ENCODE data around the gene PRPF18. TPM values are rescaled to one million over a fixed set of nuclear protein-coding genes. Genes with fewer than 3 reads are reported as not detected.

Gene PRPF18
- total and polyA plus RNA-seq, 2 experiments from 2014 or later: 19.3 to 24.7 TPM

DNA sequence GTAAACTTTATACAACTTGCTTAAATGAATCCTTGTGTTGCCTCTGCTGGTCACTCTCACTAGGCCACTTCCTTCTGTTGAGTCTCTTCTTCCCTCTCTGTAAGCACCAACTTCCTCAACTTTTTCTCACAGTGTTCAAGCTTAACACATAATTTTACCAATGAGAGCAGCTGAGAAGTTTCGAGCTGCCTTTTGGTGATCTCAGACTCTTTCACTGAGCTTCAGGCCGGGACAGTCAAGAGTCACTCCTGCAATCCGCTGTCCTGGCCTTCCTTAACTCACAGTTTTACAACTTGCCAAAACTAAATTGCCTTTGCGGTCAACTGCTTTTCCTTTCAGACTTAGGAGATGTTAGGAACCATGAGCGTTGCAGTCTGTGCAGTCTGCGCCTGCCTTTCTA, 47.4 kb downstream of the PRPF18 start:
- Histone ChIP-seq H3K4me2 (no peak overlapping the region), H3K9me2 (replicated peaks; ENCODE audit: insufficient read depth) (no peaks in the 10 kb centered on the region), H3K4me3 (no peak overlapping the region), H3K79me2 (no peaks in the 10 kb centered on the region), H3K27me3 (no peaks in the 10 kb centered on the region), H2AFZ (no peak overlapping the region), H3K36me3 (replicated peaks; ENCODE audit: insufficient read depth, low read depth) (no peaks in the 10 kb centered on the region), H3K9me3 (ENCODE audit: low read depth) (no peaks in the 10 kb centered on the region), H3K4me1 (ENCODE audit: insufficient read depth) (no peaks in the 10 kb centered on the region), H4K20me1 (ENCODE audit: insufficient read depth, poor library complexity, severe bottlenecking) (no peaks in the 10 kb centered on the region), H3K27ac (no peak overlapping the region)
- DNase-seq (ENCODE audit: low spot score): no peak
- 95% methylated on average over 6 of the region's 6 CpGs for WGBS (ENCODE audit: low lambda C conversion rate, missing lambda C conversion rate)
- no peak for TF ChIP-seq CTCF (IDR thresholded peaks at IDR 0.05; ENCODE audit: poor library complexity)
- TF ChIP-seq EZH2 (IDR thresholded peaks at IDR 0.05; ENCODE audit: borderline replicate concordance): no peak
- TF ChIP-seq EZH2phosphoT487 (IDR thresholded peaks at IDR 0.05; ENCODE audit: low read depth, severe bottlenecking, unreplicated experiment): no peak

DNA sequence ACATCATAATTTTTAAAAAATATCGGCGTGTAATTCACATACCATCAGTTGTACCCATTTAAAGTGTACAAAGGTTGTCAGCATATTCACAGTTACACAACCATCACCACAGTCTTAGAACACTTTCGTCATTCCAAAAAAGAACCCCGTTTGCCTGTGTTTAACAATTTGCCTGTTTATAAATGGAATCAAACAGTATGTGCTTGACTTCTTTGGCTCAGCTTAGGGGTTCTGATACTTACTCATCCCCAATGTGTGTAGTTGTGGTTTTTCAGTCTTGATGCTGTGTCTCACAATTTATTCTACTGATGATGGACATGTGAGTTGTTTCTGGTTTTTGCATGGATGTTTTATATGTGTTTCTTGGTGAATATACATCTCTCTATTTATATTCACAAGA, 50.0 kb downstream of the PRPF18 start:
- H3K4me2 ChIP-seq: no peak overlapping the region
- DNase-seq (ENCODE audit: low spot score): no peak
- no peaks in the 10 kb centered on the region for H3K9me3 ChIP-seq (ENCODE audit: low read depth)
- H3K36me3 ChIP-seq (replicated peaks; ENCODE audit: insufficient read depth, low read depth): no peaks in the 10 kb centered on the region
- TF ChIP-seq CTCF (IDR thresholded peaks at IDR 0.05; ENCODE audit: poor library complexity) (no peak), EZH2phosphoT487 (IDR thresholded peaks at IDR 0.05; ENCODE audit: low read depth, severe bottlenecking, unreplicated experiment) (no peak), EZH2 (IDR thresholded peaks at IDR 0.05; ENCODE audit: borderline replicate concordance) (no peak)
- no peaks in the 10 kb centered on the region for H4K20me1 ChIP-seq (ENCODE audit: insufficient read depth, poor library complexity, severe bottlenecking)
- no peaks in the 10 kb centered on the region for H3K4me1 ChIP-seq (ENCODE audit: insufficient read depth)
- no peak overlapping the region for H2AFZ ChIP-seq
- WGBS (ENCODE audit: low lambda C conversion rate, missing lambda C conversion rate): 94% methylated on average over 4 of the region's 4 CpGs
- no peak overlapping the region for H3K27ac ChIP-seq
- no peaks in the 10 kb centered on the region for H3K27me3 ChIP-seq
- no peak overlapping the region for H3K4me3 ChIP-seq
- H3K79me2 ChIP-seq: no peaks in the 10 kb centered on the region
- H3K9me2 ChIP-seq (replicated peaks; ENCODE audit: insufficient read depth): no peaks in the 10 kb centered on the region

GRCh38 chr10:13637303-13637856, 50.6 kb downstream of the PRPF18 start:
- DNase-seq (ENCODE audit: low spot score): no peak
- 97% methylated on average over 1 of the region's 1 CpG for WGBS (ENCODE audit: low lambda C conversion rate, missing lambda C conversion rate)
- Histone ChIP-seq H3K27me3 (no peaks in the 10 kb centered on the region), H3K9me3 (ENCODE audit: low read depth) (no peaks in the 10 kb centered on the region), H3K27ac (no peak overlapping the region), H3K4me2 (no peak overlapping the region), H3K4me3 (no peak overlapping the region), H3K36me3 (replicated peaks; ENCODE audit: insufficient read depth, low read depth) (no peaks in the 10 kb centered on the region), H3K4me1 (ENCODE audit: insufficient read depth) (no peaks in the 10 kb centered on the region), H4K20me1 (ENCODE audit: insufficient read depth, poor library complexity, severe bottlenecking) (no peaks in the 10 kb centered on the region), H3K79me2 (no peaks in the 10 kb centered on the region), H2AFZ (no peak overlapping the region), H3K9me2 (replicated peaks; ENCODE audit: insufficient read depth) (no peaks in the 10 kb centered on the region)
- TF ChIP-seq EZH2phosphoT487 (IDR thresholded peaks at IDR 0.05; ENCODE audit: low read depth, severe bottlenecking, unreplicated experiment) (no peak), EZH2 (IDR thresholded peaks at IDR 0.05; ENCODE audit: borderline replicate concordance) (no peak), CTCF (IDR thresholded peaks at IDR 0.05; ENCODE audit: poor library complexity) (no peak)

All from hepatocyte (in vitro differentiated cells).